C4-2B (cell line): Measurements from ENCODE around the gene AIRE.

ENCODE experiments used
- ZFX ChIP-seq: fragments of 450-650 bp; IDR thresholded peaks from 2 replicates; pipeline ENCODE4 v1.6.1; 2017
- TF ChIP-seq, protein P1 (sequence below): fragments of 450-650 bp; conservative IDR thresholded peaks from 2 replicates; pipeline ENCODE4 v1.5.1; 2017; ENCODE audit warnings: mild to moderate bottlenecking

DNA sequence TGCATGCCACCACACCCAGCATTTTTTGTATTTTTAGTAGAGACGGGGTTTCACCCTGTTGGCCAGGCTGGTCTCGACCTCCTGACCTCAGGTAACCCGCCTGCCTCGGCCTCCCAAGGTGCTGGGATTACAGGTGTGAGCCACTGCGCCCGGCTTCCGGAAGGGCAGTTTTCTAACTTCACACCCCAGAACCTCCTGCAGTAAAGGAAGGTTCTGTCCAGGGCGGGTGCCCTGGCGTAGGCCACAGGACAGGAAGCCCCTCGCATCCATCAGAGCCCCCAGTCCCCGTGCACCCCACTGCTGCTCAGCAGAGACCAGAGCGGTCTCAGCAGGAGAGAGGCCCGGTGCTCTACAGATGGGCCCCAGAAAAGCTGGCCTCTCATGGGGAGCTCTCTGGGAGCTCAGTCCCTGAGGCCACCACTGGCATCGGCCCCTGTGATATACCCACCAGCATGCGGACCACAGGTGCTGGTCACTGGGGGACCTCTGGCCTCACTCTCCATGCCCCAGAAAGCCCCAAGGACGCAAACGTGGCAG, 19.9 kb upstream of the AIRE start:
- TF ChIP-seq, protein P1, sequence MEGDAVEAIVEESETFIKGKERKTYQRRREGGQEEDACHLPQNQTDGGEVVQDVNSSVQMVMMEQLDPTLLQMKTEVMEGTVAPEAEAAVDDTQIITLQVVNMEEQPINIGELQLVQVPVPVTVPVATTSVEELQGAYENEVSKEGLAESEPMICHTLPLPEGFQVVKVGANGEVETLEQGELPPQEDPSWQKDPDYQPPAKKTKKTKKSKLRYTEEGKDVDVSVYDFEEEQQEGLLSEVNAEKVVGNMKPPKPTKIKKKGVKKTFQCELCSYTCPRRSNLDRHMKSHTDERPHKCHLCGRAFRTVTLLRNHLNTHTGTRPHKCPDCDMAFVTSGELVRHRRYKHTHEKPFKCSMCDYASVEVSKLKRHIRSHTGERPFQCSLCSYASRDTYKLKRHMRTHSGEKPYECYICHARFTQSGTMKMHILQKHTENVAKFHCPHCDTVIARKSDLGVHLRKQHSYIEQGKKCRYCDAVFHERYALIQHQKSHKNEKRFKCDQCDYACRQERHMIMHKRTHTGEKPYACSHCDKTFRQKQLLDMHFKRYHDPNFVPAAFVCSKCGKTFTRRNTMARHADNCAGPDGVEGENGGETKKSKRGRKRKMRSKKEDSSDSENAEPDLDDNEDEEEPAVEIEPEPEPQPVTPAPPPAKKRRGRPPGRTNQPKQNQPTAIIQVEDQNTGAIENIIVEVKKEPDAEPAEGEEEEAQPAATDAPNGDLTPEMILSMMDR, result no peak
- no peak for TF ChIP-seq ZFX
